Suprapubic skin (tissue), 4 donors: Measurements from ENCODE around the gene ATP11A. TPM values are rescaled to one million over a fixed set of nuclear protein-coding genes. Genes with fewer than 3 reads are reported as not detected.

Experiments
- DNase-seq, 2 donors: peaks; one replicate each; pipeline ENCODE4 v3.0.0-alpha.2; 2019; ENCODE audit warnings: low spot score in 2 of 2
- H3K27ac ChIP-seq: fragments of 200-600 bp; sonication (generic); one replicate; pipeline ENCODE4 v1.5.1; 2019
- H3K27me3 ChIP-seq: fragments of 200-600 bp; sonication (generic); one replicate; pipeline ENCODE4 v1.5.1; 2019
- H3K36me3 ChIP-seq: fragments of 200-600 bp; sonication (generic); one replicate; pipeline ENCODE4 v1.5.1; 2019
- H3K4me1 ChIP-seq: fragments of 200-600 bp; sonication (generic); one replicate; pipeline ENCODE4 v1.5.1; 2019
- H3K4me3 ChIP-seq: fragments of 200-600 bp; sonication (generic); one replicate; pipeline ENCODE4 v1.5.1; 2019; ENCODE audit warnings: mild to moderate bottlenecking
- H3K9me3 ChIP-seq: fragments of 200-600 bp; sonication (generic); one replicate; pipeline ENCODE4 v1.5.1; 2019
- EP300 ChIP-seq: sonication (generic); formaldehyde crosslinking; IDR thresholded peaks from one replicate; pipeline ENCODE4 v1.6.1; 2017; ENCODE audit warnings: antibody characterized with exemption
- POLR2A ChIP-seq, 2 donors: fragments of 450-650 bp; IDR thresholded peaks; one replicate each; pipeline ENCODE4 v1.6.1; 2017; ENCODE audit warnings: antibody characterized with exemption in 2 of 2, mild to moderate bottlenecking in 2 of 2, moderate library complexity in 2 of 2
- POLR2AphosphoS5 ChIP-seq, 3 donors: sonication (generic); formaldehyde crosslinking; IDR thresholded peaks; one replicate each; pipeline ENCODE4 v1.6.1; 2017; ENCODE audit warnings: antibody characterized with exemption in 3 of 3
- WGBS: methylation state at CpG from one replicate; pipeline ENCODE4 v1.1.5; 2018; 5-methylcytosine and 5-hydroxymethylcytosine counted together
- total RNA-seq, 4 donors: library from RNA; depleted of rRNA; stranded (reverse); fragments of >200 nt; gene quantifications; one replicate each; pipeline ENCODE4 v1.1.0, GENCODE V29; 2016
- TF ChIP-seq, protein P1 (sequence below), 2 donors: fragments of 200-600 bp in 1 of 2; fragments of 450-650 bp in 1 of 2; sonication (generic) in 1 of 2; IDR thresholded peaks; one replicate each; pipeline ENCODE4 v1.5.1; 2016 to 2019; ENCODE audit warnings: antibody characterized with exemption in 2 of 2, mild to moderate bottlenecking in 1 of 2, moderate library complexity in 1 of 2

ATP11A gene
- total RNA-seq, 4 donors from 2014 or later, result 22.8 to 51.0 (median 39.8) TPM

DNA sequence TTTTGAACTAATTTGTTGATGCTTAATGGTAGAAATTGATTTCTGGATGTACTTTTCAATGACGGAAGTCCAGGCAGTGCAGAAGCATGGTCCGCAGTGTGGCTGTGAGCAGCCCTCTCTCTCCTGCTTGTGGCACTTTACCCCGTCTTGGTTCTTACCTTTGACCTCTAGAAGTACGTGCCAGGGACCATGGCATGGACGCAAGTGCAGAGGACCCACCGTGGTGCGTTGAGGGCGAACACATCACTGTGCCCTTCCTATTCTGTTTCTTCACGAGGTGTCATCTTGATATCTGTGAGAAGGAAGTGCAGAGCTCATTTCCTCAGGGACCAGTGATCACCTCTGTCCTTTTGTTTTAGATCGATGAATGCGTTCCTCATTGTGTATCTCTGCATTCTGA lies 135.2 kb downstream of the ATP11A start:
- Histone ChIP-seq H3K27me3 (no peaks in the 10 kb centered on the region), H3K36me3 (peaks cover 74% of the 10 kb centered on the region), H3K4me1 (no peaks in the 10 kb centered on the region), H3K27ac (no peak overlapping the region), H3K4me3 (no peak overlapping the region), H3K9me3 (no peaks in the 10 kb centered on the region)
- DNase-seq, result peak in 1 of 2 donors; percentile 77
- WGBS, result 92% methylated on average over 11 of the region's 11 CpGs
- TF ChIP-seq, protein P1, sequence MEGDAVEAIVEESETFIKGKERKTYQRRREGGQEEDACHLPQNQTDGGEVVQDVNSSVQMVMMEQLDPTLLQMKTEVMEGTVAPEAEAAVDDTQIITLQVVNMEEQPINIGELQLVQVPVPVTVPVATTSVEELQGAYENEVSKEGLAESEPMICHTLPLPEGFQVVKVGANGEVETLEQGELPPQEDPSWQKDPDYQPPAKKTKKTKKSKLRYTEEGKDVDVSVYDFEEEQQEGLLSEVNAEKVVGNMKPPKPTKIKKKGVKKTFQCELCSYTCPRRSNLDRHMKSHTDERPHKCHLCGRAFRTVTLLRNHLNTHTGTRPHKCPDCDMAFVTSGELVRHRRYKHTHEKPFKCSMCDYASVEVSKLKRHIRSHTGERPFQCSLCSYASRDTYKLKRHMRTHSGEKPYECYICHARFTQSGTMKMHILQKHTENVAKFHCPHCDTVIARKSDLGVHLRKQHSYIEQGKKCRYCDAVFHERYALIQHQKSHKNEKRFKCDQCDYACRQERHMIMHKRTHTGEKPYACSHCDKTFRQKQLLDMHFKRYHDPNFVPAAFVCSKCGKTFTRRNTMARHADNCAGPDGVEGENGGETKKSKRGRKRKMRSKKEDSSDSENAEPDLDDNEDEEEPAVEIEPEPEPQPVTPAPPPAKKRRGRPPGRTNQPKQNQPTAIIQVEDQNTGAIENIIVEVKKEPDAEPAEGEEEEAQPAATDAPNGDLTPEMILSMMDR (IDR thresholded peaks at IDR 0.05), result no peak
- no peak for TF ChIP-seq EP300
- no peak for TF ChIP-seq POLR2AphosphoS5 (IDR thresholded peaks at IDR 0.05)
- no peak for TF ChIP-seq POLR2A (IDR thresholded peaks at IDR 0.05)

DNA sequence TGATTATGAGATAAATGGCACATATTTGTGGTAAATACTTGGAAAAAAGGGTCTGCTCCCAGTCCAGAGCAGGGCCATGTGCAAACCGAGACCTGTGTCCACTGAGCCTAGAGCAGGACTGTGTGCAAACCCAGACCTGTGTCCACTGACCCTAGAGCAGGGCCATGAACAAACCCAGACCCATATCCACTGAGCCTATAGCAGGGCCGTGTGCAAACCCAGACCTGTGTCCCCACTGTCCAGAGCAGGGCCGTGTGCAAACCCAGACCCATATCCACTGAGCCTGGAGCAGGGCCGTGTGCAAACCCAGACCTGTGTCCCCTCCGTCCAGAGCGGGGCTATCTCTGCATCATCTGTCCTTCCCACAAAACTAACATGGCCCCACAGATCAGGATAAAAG lies 136.0 kb downstream of the ATP11A start:
- Histone ChIP-seq H3K4me1 (no peaks in the 10 kb centered on the region), H3K27ac (no peak overlapping the region), H3K27me3 (no peaks in the 10 kb centered on the region), H3K4me3 (no peak overlapping the region), H3K9me3 (no peaks in the 10 kb centered on the region), H3K36me3 (peaks cover 69% of the 10 kb centered on the region)
- TF ChIP-seq POLR2A (IDR thresholded peaks at IDR 0.05) (no peak), EP300 (no peak), POLR2AphosphoS5 (IDR thresholded peaks at IDR 0.05) (no peak)
- TF ChIP-seq, protein P1 (IDR thresholded peaks at IDR 0.05), result no peak
- 93% methylated on average over 5 of the region's 6 CpGs for WGBS
- peak in 1 of 2 donors; percentile 29 for DNase-seq

- Histone ChIP-seq H3K36me3 (peaks cover 72% of the 10 kb centered on the region), H3K9me3 (no peaks in the 10 kb centered on the region), H3K4me3 (no peak overlapping the region), H3K4me1 (no peaks in the 10 kb centered on the region), H3K27me3 (no peaks in the 10 kb centered on the region), H3K27ac (no peak overlapping the region)
- TF ChIP-seq EP300, result no peak
- TF ChIP-seq POLR2A (IDR thresholded peaks at IDR 0.05), result no peak
- TF ChIP-seq, protein P1 (IDR thresholded peaks at IDR 0.05), result no peak
- TF ChIP-seq POLR2AphosphoS5 (IDR thresholded peaks at IDR 0.05), result no peak
- DNase-seq, result no peak
- WGBS, result 89% methylated on average over 14 of the region's 14 CpGs
Measured at GRCh38 chr13:112826565-112826964, 136.7 kb downstream of the ATP11A start.

- Histone ChIP-seq H3K27ac (no peak overlapping the region), H3K9me3 (no peaks in the 10 kb centered on the region), H3K36me3 (peaks cover 79% of the 10 kb centered on the region), H3K4me1 (no peaks in the 10 kb centered on the region), H3K4me3 (no peak overlapping the region), H3K27me3 (no peaks in the 10 kb centered on the region)
- 89% methylated on average over 19 of the region's 19 CpGs for WGBS
- TF ChIP-seq EP300 (no peak), POLR2A (IDR thresholded peaks at IDR 0.05) (no peak), POLR2AphosphoS5 (IDR thresholded peaks at IDR 0.05) (no peak)
- TF ChIP-seq, protein P1 (IDR thresholded peaks at IDR 0.05), result no peak
- no peak for DNase-seq
Measured at GRCh38 chr13:112828082-112828699, 138.4 kb downstream of the ATP11A start.

- no peak for DNase-seq
- TF ChIP-seq, protein P1 (IDR thresholded peaks at IDR 0.05), result no peak
- TF ChIP-seq POLR2A (IDR thresholded peaks at IDR 0.05) (no peak), POLR2AphosphoS5 (IDR thresholded peaks at IDR 0.05) (no peak), EP300 (no peak)
- Histone ChIP-seq H3K27ac (no peak overlapping the region), H3K9me3 (no peaks in the 10 kb centered on the region), H3K4me3 (no peak overlapping the region), H3K4me1 (no peaks in the 10 kb centered on the region), H3K36me3 (peaks cover 79% of the 10 kb centered on the region), H3K27me3 (no peaks in the 10 kb centered on the region)
- 94% methylated on average over 15 of the region's 15 CpGs for WGBS
Measured at GRCh38 chr13:112828756-112829155, 138.9 kb downstream of the ATP11A start.
